HG03571 (cell line): ENCODE results near the gene CPSF4L.
"Not testable (repeated sequence)": the region's sequence is repeated elsewhere in the genome, so short reads cannot be mapped to it uniquely, and the experiment has no call there.

Experiments
- ATAC-seq: cut with Tn5 transposase; IDR thresholded peaks from one replicate; pipeline ENCODE4 v1.9.1; 2021; ENCODE audit not compliant: unreplicated experiment

Gene CPSF4L

GRCh38 chr17:73261617-73261951, at the start of gene CPSF4L:
CPSF4L (minus strand) TSS chr17:73261880; CDS start chr17:73261818, 62 bp downstream.
- no peak for ATAC-seq

GRCh38 chr17:73311428-73311780, 49.7 kb upstream of the CPSF4L start:
- peak; percentile 8 for ATAC-seq

- ATAC-seq = no peak
Observed at GRCh38 chr17:73309727-73310596, 48.3 kb upstream of the CPSF4L start.

GRCh38 chr17:73308959-73309358, 47.3 kb upstream of the CPSF4L start:
- not testable (repeated sequence) for ATAC-seq

GRCh38 chr17:73308017-73308823, 46.5 kb upstream of the CPSF4L start:
- ATAC-seq = no peak

GRCh38 chr17:73307130-73307529, 45.5 kb upstream of the CPSF4L start:
- no peak for ATAC-seq

- no peak for ATAC-seq
Observed at GRCh38 chr17:73305845-73306836, 44.5 kb upstream of the CPSF4L start.

GRCh38 chr17:73304971-73305812, 43.5 kb upstream of the CPSF4L start:
- no peak for ATAC-seq

GRCh38 chr17:73304438-73304837, 42.8 kb upstream of the CPSF4L start:
- ATAC-seq = no peak

GRCh38 chr17:73302189-73302588, 40.5 kb upstream of the CPSF4L start:
- no peak for ATAC-seq

GRCh38 chr17:73301369-73301768, 39.7 kb upstream of the CPSF4L start:
- no peak for ATAC-seq

- ATAC-seq = no peak
Observed at GRCh38 chr17:73300392-73300791, 38.7 kb upstream of the CPSF4L start.

- peak; percentile 65 for ATAC-seq
Observed at GRCh38 chr17:73297934-73298861, 36.5 kb upstream of the CPSF4L start.

- no peak for ATAC-seq
Observed at GRCh38 chr17:73293480-73293911, 31.8 kb upstream of the CPSF4L start.

- no peak for ATAC-seq
Observed at GRCh38 chr17:73293031-73293430, 31.4 kb upstream of the CPSF4L start.

- ATAC-seq = no peak
Observed at GRCh38 chr17:73292031-73292531, 30.4 kb upstream of the CPSF4L start.

- ATAC-seq = peak; percentile 86
Observed at GRCh38 chr17:73291260-73291801, 29.7 kb upstream of the CPSF4L start.
